OCI-LY7 (cell line): ENCODE data around the gene RAPH1. TPM values are rescaled to one million over a fixed set of nuclear protein-coding genes. Genes with fewer than 3 reads are reported as not detected.

Source experiments
- BruUV-seq: library from RNA; stranded (reverse); fragments of 400-500 nt; replicated peaks from 2 replicates; lab custom pipeline; 2021; lab: Mats Ljungman, UMichigan
- CTCF ChIA-PET: fragments of 300-600 bp; sonication (Branson Sonifier 250); formaldehyde crosslinking; loops from one replicate; lab custom pipeline; 2022; ENCODE audit warnings: antibody characterized with exemption; ENCODE audit not compliant: unreplicated experiment; lab: Charles Lee
- POLR2A ChIA-PET: fragments of 300-600 bp; sonication (Branson Sonifier 250); formaldehyde crosslinking; loops from one replicate; lab custom pipeline; 2022; ENCODE audit warnings: antibody characterized with exemption; lab: Charles Lee
- DNase-seq: peaks from one replicate; pipeline ENCODE4 v3.0.0-alpha.2; 2015; ENCODE audit warnings: low spot score
- H2AFZ ChIP-seq: fragments of 200-600 bp; sonication (generic), shearing (Covaris generic); 2 replicates; pipeline ENCODE4 v1.6.1; 2014; ENCODE audit warnings: mild to moderate bottlenecking, antibody characterized with exemption, low read length, moderate library complexity
- H3K27ac ChIP-seq: fragments of 200-600 bp; sonication (generic); 2 replicates; pipeline ENCODE4 v1.5.1; 2014; ENCODE audit warnings: mixed run types, low read depth, mild to moderate bottlenecking, moderate library complexity, low read length, inconsistent platforms; ENCODE audit not compliant: poor library complexity, severe bottlenecking
- H3K36me3 ChIP-seq: fragments of 200-600 bp; sonication (generic); 2 replicates; pipeline ENCODE4 v1.6.1; 2014; ENCODE audit warnings: mild to moderate bottlenecking, antibody characterized with exemption, low read length, moderate library complexity, mixed read lengths; ENCODE audit not compliant: insufficient read depth
- H3K4me1 ChIP-seq: fragments of 200-600 bp; sonication (generic); 2 replicates; pipeline ENCODE4 v1.5.1; 2014; ENCODE audit warnings: mild to moderate bottlenecking, low read length; ENCODE audit not compliant: insufficient read depth, poor library complexity, severe bottlenecking
- H3K4me2 ChIP-seq: fragments of 200-600 bp; sonication (generic); 2 replicates; pipeline ENCODE4 v1.6.1; 2014; ENCODE audit warnings: mild to moderate bottlenecking, low read length
- H3K4me3 ChIP-seq: fragments of 200-600 bp; sonication (generic); 2 replicates; pipeline ENCODE4 v1.5.1; 2014; ENCODE audit warnings: mild to moderate bottlenecking, low read depth, low read length; ENCODE audit not compliant: poor library complexity, severe bottlenecking
- H3K79me2 ChIP-seq: fragments of 200-600 bp; sonication (generic); 2 replicates; pipeline ENCODE4 v1.6.1; 2016; ENCODE audit warnings: low read depth, mild to moderate bottlenecking, low read length, moderate library complexity, mixed read lengths; ENCODE audit not compliant: insufficient read depth
- H3K9me2 ChIP-seq: fragments of 200-600 bp; sonication (generic); 2 replicates; pipeline ENCODE4 v1.6.1; 2016; ENCODE audit warnings: mild to moderate bottlenecking, low read length, mixed read lengths; ENCODE audit not compliant: insufficient read depth
- H3K9me3 ChIP-seq: fragments of 200-600 bp; sonication (generic); 2 replicates; pipeline ENCODE4 v1.6.1; 2014; ENCODE audit warnings: mild to moderate bottlenecking, mixed run types, low read length, mixed read lengths
- H4K20me1 ChIP-seq: fragments of 200-600 bp; sonication (generic); 2 replicates; pipeline ENCODE4 v1.6.1; 2014; ENCODE audit warnings: mild to moderate bottlenecking, antibody characterized with exemption, low read length, moderate library complexity, mixed read lengths; ENCODE audit not compliant: insufficient read depth
- EZH2phosphoT487 ChIP-seq: fragments of 200-600 bp; sonication (generic); IDR thresholded peaks from 2 replicates; pipeline ENCODE4 v1.6.1; 2018; ENCODE audit warnings: low read depth, borderline replicate concordance, mild to moderate bottlenecking, mixed run types, antibody characterized with exemption, low read length, moderate library complexity, mixed read lengths
- intact Hi-C: fragments of 100-400 bp; cut with micrococcal nuclease; formaldehyde crosslinking; loops from one replicate; pipeline ENCODE4 v1.10.0; 2022; ENCODE audit not compliant: unreplicated experiment
- total RNA-seq, 2 experiments: library from RNA; depleted of rRNA in 1 of 2; stranded (reverse); fragments of >200 nt in 1 of 2; shearing (Covaris generic) in 1 of 2; gene quantifications; 2 replicates each; pipeline ENCODE4 v1.2.3, GENCODE V29; 2014 to 2022
- TF ChIP-seq, protein P1 (sequence below): fragments of 200-600 bp; sonication (generic); conservative IDR thresholded peaks from 2 replicates; pipeline ENCODE4 v1.5.1; 2014; ENCODE audit warnings: mild to moderate bottlenecking, antibody characterized with exemption, low read length, moderate library complexity, mixed read lengths

The RAPH1 gene
- total RNA-seq, 2 experiments from 2014 or later = 4.0 to 21.5 TPM

DNA sequence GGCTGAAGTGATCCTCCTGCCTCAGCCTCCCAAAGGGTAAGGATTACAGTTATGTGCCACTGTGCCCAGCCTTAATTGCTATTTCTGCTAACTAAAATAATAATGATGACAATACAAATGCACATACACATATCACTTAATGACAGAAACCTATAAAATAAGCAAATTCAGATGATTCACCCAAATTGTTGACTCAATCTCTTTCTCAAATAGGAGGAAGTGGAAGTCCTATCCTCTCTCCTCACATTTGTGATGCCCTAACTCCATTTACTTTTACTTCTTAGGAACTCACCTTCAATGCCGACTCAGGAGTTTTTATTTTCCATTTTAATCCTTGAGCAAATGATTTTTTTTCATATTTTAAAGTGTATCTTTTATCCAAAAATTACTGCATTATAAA lies 24.5 kb upstream of the RAPH1 start:
- POLR2A ChIA-PET = interaction anchor here (2.1 kb wide), 1 partner anchor 15 kb away, joined by 13 read pairs; no protein-coding TSS in a partner anchor
- CTCF ChIA-PET = no interaction called here

DNA sequence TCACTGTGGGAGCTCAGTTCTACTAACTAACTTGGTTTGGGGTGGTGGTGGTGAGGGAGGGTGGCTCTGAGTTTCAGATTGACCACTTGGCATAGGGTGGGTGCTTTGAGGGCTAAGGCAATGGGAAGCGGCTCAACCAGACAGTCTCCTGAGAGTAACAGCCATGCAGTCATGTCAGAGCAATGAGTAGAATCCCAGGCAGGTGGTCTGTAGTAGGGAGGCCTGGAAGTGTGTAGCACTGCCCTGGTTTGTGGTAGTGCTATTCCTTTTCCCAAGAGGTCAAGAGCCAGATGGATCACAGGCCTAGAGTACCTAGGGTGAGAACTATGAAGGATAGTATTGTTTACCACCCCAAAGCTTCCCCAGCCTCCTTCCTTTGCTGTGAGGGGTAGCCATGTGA lies 18.7 kb upstream of the RAPH1 start:
- H3K9me3 ChIP-seq = no peaks in the 10 kb centered on the region
- H4K20me1 ChIP-seq = no peaks in the 10 kb centered on the region
- BruUV-seq = no TSS peak
- no peak overlapping the region for H3K27ac ChIP-seq
- no peaks in the 10 kb centered on the region for H3K79me2 ChIP-seq
- H3K4me2 ChIP-seq = no peak overlapping the region
- H3K4me1 ChIP-seq = no peaks in the 10 kb centered on the region
- TF ChIP-seq, protein P1, sequence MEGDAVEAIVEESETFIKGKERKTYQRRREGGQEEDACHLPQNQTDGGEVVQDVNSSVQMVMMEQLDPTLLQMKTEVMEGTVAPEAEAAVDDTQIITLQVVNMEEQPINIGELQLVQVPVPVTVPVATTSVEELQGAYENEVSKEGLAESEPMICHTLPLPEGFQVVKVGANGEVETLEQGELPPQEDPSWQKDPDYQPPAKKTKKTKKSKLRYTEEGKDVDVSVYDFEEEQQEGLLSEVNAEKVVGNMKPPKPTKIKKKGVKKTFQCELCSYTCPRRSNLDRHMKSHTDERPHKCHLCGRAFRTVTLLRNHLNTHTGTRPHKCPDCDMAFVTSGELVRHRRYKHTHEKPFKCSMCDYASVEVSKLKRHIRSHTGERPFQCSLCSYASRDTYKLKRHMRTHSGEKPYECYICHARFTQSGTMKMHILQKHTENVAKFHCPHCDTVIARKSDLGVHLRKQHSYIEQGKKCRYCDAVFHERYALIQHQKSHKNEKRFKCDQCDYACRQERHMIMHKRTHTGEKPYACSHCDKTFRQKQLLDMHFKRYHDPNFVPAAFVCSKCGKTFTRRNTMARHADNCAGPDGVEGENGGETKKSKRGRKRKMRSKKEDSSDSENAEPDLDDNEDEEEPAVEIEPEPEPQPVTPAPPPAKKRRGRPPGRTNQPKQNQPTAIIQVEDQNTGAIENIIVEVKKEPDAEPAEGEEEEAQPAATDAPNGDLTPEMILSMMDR = no peak
- TF ChIP-seq EZH2phosphoT487 = no peak
- no peak overlapping the region for H3K4me3 ChIP-seq
- intact Hi-C loops = no loop called here
- H2AFZ ChIP-seq = no peak overlapping the region
- H3K9me2 ChIP-seq = no peaks in the 10 kb centered on the region
- H3K36me3 ChIP-seq = no peaks in the 10 kb centered on the region
- DNase-seq = no peak
- ChIA-PET POLR2A (no interaction called here), CTCF (no interaction called here)

More for the DNA sequence above, 24.5 kb upstream of the RAPH1 start:
- TF ChIP-seq, protein P1 = no peak
- Histone ChIP-seq H3K36me3 (no peaks in the 10 kb centered on the region), H3K9me3 (no peaks in the 10 kb centered on the region), H3K4me1 (no peaks in the 10 kb centered on the region), H3K4me2 (no peak overlapping the region), H3K27ac (no peak overlapping the region), H3K9me2 (no peaks in the 10 kb centered on the region), H3K4me3 (no peak overlapping the region), H3K79me2 (no peaks in the 10 kb centered on the region), H2AFZ (no peak overlapping the region), H4K20me1 (no peaks in the 10 kb centered on the region)
- no TSS peak for BruUV-seq
- no peak for DNase-seq
- intact Hi-C loops = no loop called here

DNA sequence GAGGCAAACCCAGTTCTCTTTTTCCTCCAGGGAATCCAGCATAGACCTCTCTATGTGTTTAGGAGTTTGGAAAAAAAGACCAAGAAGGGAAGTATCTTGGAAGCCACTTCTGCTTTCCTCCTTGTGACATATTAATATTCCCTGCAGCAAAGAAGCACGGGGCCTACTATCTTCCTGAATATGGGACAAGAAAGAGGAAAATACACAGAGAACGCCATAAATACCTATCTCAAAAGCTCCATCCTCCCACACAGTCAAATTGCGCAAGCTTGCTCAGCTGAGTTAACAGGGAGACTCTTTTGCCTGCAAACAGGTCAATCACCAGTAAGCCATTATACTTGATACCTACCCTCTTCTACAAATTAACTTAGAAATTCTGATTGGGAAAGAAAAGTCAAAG lies 16.7 kb upstream of the RAPH1 start:
- TF ChIP-seq, protein P1 = no peak
- no peak for TF ChIP-seq EZH2phosphoT487
- Histone ChIP-seq H3K36me3 (no peaks in the 10 kb centered on the region), H3K9me2 (no peaks in the 10 kb centered on the region), H2AFZ (no peak overlapping the region), H3K79me2 (no peaks in the 10 kb centered on the region), H4K20me1 (no peaks in the 10 kb centered on the region), H3K27ac (no peak overlapping the region), H3K4me2 (no peak overlapping the region), H3K4me1 (no peaks in the 10 kb centered on the region), H3K9me3 (no peaks in the 10 kb centered on the region), H3K4me3 (no peak overlapping the region)
- CTCF ChIA-PET = no interaction called here
- BruUV-seq = no TSS peak
- POLR2A ChIA-PET = interaction anchor here (1.1 kb wide), 1 partner anchor 672 kb away, joined by 3 read pairs; no protein-coding TSS in a partner anchor
- DNase-seq = no peak
- intact Hi-C loops = no loop called here
